MM.1S (cell line): ENCODE data around the gene PROK1.

Experiments
- DNase-seq: peaks from one replicate; pipeline ENCODE4 v3.0.0-alpha.2; 2015
- H2AFZ ChIP-seq: fragments of 300-600 bp; sonication (generic); 2 replicates; pipeline ENCODE4 v1.6.0; 2016; ENCODE audit warnings: antibody characterized with exemption, low read length
- H3F3A ChIP-seq: fragments of 300-600 bp; sonication (generic); 2 replicates; pipeline ENCODE4 v1.6.1; 2016; ENCODE audit warnings: mild to moderate bottlenecking, antibody characterized with exemption, low read length, moderate library complexity, mixed read lengths; ENCODE audit not compliant: insufficient read depth
- H3K27ac ChIP-seq: fragments of 300-600 bp; sonication (generic); 2 replicates; pipeline ENCODE4 v1.5.1; 2016; ENCODE audit warnings: mild to moderate bottlenecking, low read length
- H3K27me3 ChIP-seq: fragments of 300-600 bp; sonication (generic); replicated peaks from 2 replicates; pipeline ENCODE4 v1.6.0; 2016; ENCODE audit warnings: low read length; ENCODE audit not compliant: insufficient read depth
- H3K36me3 ChIP-seq: fragments of 300-600 bp; sonication (generic); replicated peaks from 2 replicates; pipeline ENCODE4 v1.6.1; 2016; ENCODE audit warnings: mild to moderate bottlenecking, low read length, mixed read lengths; ENCODE audit not compliant: insufficient read depth
- H3K4me1 ChIP-seq: fragments of 300-600 bp; sonication (generic); 2 replicates; pipeline ENCODE4 v1.6.1; 2016; ENCODE audit warnings: low read length, mixed read lengths
- H3K4me2 ChIP-seq: fragments of 300-600 bp; sonication (generic); 2 replicates; pipeline ENCODE4 v1.6.0; 2016; ENCODE audit warnings: low read depth, low read length
- H3K4me3 ChIP-seq: fragments of 300-600 bp; sonication (generic); 2 replicates; pipeline ENCODE4 v1.5.1; 2016; ENCODE audit warnings: low read length, mixed read lengths
- H3K79me2 ChIP-seq: fragments of 300-600 bp; sonication (generic); 2 replicates; pipeline ENCODE4 v1.6.1; 2016; ENCODE audit warnings: mixed run types, low read length, mixed read lengths
- H3K9ac ChIP-seq: fragments of 300-600 bp; sonication (generic); 2 replicates; pipeline ENCODE4 v1.6.1; 2016; ENCODE audit warnings: low read length, mixed read lengths
- H3K9me2 ChIP-seq: fragments of 300-600 bp; sonication (generic); replicated peaks from 2 replicates; pipeline ENCODE4 v1.6.1; 2016; ENCODE audit warnings: mild to moderate bottlenecking, low read length, mixed read lengths; ENCODE audit not compliant: insufficient read depth
- H3K9me3 ChIP-seq: fragments of 300-600 bp; sonication (generic); replicated peaks from 2 replicates; pipeline ENCODE4 v1.6.1; 2016; ENCODE audit warnings: mild to moderate bottlenecking, low read length, mixed read lengths; ENCODE audit not compliant: insufficient read depth
- H4K20me1 ChIP-seq: fragments of 300-600 bp; sonication (generic); 2 replicates; pipeline ENCODE4 v1.6.1; 2016; ENCODE audit warnings: mild to moderate bottlenecking, low read length, moderate library complexity, mixed read lengths; ENCODE audit not compliant: insufficient read depth
- EZH2 ChIP-seq: fragments of 300-600 bp; sonication (generic); optimal IDR thresholded peaks from 2 replicates; pipeline ENCODE3; 2017; ENCODE audit warnings: low read depth, mild to moderate bottlenecking, antibody characterized with exemption, low read length, mixed read lengths
- EZH2phosphoT487 ChIP-seq: fragments of 300-600 bp; sonication (generic); IDR thresholded peaks from 2 replicates; pipeline ENCODE4 v1.6.1; 2018; ENCODE audit warnings: antibody characterized with exemption, low read length
- TF ChIP-seq, protein P1 (sequence below): fragments of 300-600 bp; sonication (generic); IDR thresholded peaks from 2 replicates; pipeline ENCODE4 v1.5.1; 2016; ENCODE audit warnings: antibody characterized with exemption, low read length, mixed read lengths

The PROK1 gene

DNA sequence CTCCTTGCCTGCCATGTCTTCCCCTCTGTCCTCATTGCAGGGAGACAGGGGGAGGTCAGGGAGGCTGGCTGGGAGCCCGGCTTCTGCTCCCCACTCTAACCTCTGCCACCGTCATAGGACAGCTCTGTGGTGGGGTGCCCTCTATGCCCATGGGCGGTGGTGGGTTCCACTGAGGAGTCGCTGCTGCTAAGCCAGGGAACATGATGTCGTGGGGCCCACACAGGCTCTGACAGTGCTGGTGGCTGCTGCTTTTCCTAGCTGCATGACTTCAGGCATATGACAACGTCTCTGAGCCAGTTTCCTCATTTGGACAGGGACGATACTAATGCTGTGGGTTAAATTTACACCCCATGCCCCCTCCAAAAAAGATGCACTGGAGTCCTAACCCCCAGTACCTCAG, 53.3 kb downstream of the PROK1 start:
- H3K9me2 ChIP-seq = no peaks in the 10 kb centered on the region
- no peaks in the 10 kb centered on the region for H4K20me1 ChIP-seq
- TF ChIP-seq, protein P1, sequence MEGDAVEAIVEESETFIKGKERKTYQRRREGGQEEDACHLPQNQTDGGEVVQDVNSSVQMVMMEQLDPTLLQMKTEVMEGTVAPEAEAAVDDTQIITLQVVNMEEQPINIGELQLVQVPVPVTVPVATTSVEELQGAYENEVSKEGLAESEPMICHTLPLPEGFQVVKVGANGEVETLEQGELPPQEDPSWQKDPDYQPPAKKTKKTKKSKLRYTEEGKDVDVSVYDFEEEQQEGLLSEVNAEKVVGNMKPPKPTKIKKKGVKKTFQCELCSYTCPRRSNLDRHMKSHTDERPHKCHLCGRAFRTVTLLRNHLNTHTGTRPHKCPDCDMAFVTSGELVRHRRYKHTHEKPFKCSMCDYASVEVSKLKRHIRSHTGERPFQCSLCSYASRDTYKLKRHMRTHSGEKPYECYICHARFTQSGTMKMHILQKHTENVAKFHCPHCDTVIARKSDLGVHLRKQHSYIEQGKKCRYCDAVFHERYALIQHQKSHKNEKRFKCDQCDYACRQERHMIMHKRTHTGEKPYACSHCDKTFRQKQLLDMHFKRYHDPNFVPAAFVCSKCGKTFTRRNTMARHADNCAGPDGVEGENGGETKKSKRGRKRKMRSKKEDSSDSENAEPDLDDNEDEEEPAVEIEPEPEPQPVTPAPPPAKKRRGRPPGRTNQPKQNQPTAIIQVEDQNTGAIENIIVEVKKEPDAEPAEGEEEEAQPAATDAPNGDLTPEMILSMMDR = no peak
- TF ChIP-seq EZH2phosphoT487 (no peak), EZH2 (no peak)
- no peak overlapping the region for H2AFZ ChIP-seq
- H3K4me2 ChIP-seq = no peak overlapping the region
- no peaks in the 10 kb centered on the region for H3K79me2 ChIP-seq
- H3K9me3 ChIP-seq = no peaks in the 10 kb centered on the region
- no peaks in the 10 kb centered on the region for H3K27me3 ChIP-seq
- H3K36me3 ChIP-seq = no peaks in the 10 kb centered on the region
- H3F3A ChIP-seq = no peaks in the 10 kb centered on the region
- H3K4me1 ChIP-seq = no peaks in the 10 kb centered on the region
- H3K9ac ChIP-seq = no peak overlapping the region
- H3K27ac ChIP-seq = no peak overlapping the region
- DNase-seq = no peak
- no peak overlapping the region for H3K4me3 ChIP-seq

DNA sequence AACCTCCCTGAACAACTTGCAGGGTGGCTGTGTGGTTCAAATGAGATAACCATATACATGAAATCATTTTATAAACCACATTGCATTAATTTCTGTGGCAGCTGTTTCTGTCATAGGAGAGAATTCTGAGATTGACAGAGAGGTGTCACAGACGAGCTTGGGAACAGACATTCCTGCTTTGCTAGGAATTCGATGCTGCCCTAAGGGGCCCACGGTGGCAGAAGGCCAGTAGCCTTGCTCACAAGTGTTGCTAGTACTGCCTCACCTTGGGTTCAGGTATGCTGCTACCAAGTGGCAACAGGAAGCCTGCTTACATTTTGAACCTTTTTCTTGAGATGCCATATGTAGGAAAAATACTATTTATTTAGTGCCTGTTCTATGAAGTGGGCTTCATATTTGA, 54.6 kb downstream of the PROK1 start:
- no peaks in the 10 kb centered on the region for H3K36me3 ChIP-seq
- H3K4me1 ChIP-seq = no peaks in the 10 kb centered on the region
- H3K79me2 ChIP-seq = no peaks in the 10 kb centered on the region
- DNase-seq = no peak
- H3K9me2 ChIP-seq = no peaks in the 10 kb centered on the region
- TF ChIP-seq EZH2phosphoT487 = no peak
- TF ChIP-seq EZH2 = no peak
- TF ChIP-seq, protein P1 = no peak
- H3F3A ChIP-seq = no peaks in the 10 kb centered on the region
- no peak overlapping the region for H3K27ac ChIP-seq
- no peaks in the 10 kb centered on the region for H3K9me3 ChIP-seq
- H3K4me2 ChIP-seq = no peak overlapping the region
- no peak overlapping the region for H3K4me3 ChIP-seq
- H2AFZ ChIP-seq = no peak overlapping the region
- H3K9ac ChIP-seq = no peak overlapping the region
- no peaks in the 10 kb centered on the region for H3K27me3 ChIP-seq
- H4K20me1 ChIP-seq = no peaks in the 10 kb centered on the region

DNA sequence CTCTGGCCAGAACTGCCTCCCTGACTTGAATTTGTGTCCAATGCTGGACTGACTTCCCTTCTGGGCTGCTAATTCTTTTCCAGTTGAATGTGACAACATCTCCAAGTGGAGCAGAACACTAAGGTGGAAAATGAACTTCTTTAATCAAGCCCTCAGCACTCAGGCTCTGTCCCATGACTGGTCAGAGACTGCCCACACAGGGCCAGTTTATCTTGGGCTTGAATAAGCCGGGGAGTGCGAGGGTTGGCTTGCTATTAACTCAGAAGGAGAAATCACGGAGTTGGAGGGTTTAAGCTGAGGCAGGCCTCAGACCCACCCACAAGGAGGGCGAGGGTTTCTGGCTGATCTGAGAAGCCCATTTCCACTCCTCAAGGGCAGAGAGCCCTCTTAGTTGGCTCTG, 55.6 kb downstream of the PROK1 start:
- H3K36me3 ChIP-seq = no peaks in the 10 kb centered on the region
- H3K4me3 ChIP-seq = no peak overlapping the region
- no peaks in the 10 kb centered on the region for H3K27me3 ChIP-seq
- no peaks in the 10 kb centered on the region for H3K4me1 ChIP-seq
- H3F3A ChIP-seq = no peaks in the 10 kb centered on the region
- DNase-seq = no peak
- TF ChIP-seq EZH2 (no peak), EZH2phosphoT487 (no peak)
- TF ChIP-seq, protein P1 = no peak
- H2AFZ ChIP-seq = no peak overlapping the region
- no peak overlapping the region for H3K9ac ChIP-seq
- H3K27ac ChIP-seq = no peak overlapping the region
- H3K9me2 ChIP-seq = no peaks in the 10 kb centered on the region
- H3K79me2 ChIP-seq = no peaks in the 10 kb centered on the region
- no peak overlapping the region for H3K4me2 ChIP-seq
- H4K20me1 ChIP-seq = no peaks in the 10 kb centered on the region
- H3K9me3 ChIP-seq = no peaks in the 10 kb centered on the region
